Stimulated activated CD8-positive, alpha-beta memory T cell treated with anti-CD3 and anti-CD28 coated beads, Interleukin-12 subunit alpha, Interleukin-12 subunit beta, amount 100 ng/mL, for 4 hours (primary cell): Measurements from ENCODE around the gene FRMD1.

Experiments used
- DNase-seq: peaks from one replicate; pipeline ENCODE4 v3.0.0-alpha.2; 2020; ENCODE audit warnings: low read depth

The FRMD1 gene

DNA sequence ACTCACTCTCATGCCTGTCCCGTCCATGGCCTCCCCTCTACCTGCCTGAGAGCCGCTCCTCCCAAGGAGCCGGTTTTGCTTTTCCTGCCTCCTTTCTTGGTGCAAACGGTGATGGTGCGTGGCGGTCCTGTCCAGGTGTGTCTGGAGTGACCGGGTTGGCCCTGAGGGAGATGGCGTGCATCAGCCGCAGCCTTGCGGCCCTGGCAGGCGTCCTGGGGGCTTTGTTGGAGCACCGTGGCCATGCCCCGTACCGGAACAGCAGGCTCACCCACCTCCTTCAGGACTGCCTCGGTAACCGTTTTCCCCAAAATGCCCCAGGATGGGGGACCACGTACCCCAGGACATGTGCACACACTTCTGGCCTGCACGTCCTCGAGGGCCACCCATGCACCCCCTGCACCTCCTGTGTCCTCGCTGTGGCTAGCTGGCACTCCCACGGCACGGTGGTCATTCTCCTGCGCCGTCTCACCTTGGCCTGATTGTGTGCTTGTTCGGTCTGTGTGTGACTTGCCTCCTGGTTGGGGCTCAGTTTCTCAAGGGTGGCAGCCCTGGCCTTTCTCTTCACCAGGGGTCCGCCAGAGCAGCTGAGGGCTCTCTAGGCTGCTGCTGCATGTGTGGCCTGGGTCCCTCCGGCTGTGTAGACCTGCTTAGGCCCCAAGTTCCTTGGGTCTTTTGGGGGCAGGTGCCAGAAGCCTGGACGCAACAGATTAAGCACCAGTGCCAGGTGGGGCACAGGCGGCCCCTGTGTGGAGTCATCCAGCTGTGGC lies 36.4 kb downstream of the FRMD1 start:
- DNase-seq = no peak

DNA sequence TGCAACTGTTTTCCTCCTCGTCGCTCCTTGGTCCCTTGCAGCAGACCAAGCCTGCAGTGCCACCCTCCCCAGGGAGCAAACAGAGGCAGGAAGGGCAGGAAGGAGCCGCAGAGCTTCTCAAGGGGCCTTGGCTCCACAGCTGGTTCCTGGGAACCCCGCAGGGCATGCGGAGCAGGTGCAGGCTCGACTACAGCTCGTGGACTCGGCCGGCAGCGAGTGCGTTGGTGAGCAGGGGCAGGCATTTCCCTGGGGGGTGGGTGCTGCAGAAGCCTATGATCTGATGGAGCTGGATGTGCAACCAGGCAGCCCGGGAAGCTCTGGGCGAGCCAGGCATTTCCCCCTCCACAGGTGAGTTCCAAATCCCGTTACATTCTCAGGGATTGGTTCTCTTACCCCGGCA lies 37.1 kb downstream of the FRMD1 start:
- no peak for DNase-seq

DNA sequence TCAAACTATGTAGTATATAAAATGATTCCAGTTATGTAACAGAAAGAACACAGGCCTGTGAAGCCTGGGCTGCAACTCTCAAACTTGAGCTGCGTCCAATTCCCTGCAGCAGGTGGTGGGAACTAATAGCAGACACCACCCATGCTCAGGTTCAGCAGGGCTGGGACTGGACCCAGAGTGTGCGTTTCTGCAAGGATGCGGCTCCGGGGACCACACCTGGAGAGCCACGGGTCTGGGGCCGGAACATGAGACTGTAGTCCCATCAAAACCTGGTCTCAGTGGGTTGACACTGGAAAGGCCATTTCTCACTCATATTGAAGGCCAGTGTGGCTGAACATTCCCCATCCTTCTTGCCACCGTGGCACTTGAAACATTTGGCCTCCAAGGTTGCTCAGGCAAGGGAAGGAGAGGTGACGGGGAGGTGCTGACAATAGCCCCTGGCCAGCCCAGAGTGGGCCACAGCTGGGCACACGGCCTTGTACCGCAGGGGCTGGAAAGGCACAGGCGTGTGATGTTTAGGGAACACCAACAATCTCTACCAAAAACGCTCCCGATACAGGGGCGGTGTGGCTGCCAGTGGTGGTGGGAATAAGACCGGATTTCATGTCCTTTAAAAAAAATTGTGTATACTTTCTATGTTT lies 38.0 kb downstream of the FRMD1 start:
- no peak for DNase-seq

DNA sequence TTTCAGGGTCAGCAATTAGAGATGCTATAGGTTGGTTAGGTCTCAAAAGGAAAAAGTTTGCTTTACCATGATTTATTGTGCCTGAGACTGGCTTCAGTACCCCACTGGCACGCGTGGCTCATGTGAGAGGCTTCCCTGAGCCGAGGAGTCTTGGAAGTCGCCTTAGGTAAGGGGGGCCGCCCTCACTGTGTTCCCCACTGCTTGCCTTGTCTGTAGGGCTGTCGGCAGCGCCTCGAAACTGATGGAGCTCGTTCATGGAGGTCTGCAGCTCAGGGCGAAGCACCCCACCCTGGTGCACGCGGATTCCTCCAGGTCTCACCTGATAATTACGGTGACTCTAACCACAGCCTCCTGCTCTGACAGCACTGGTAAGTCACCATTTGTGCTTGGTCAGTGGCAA lies 39.2 kb downstream of the FRMD1 start:
- no peak for DNase-seq

DNA sequence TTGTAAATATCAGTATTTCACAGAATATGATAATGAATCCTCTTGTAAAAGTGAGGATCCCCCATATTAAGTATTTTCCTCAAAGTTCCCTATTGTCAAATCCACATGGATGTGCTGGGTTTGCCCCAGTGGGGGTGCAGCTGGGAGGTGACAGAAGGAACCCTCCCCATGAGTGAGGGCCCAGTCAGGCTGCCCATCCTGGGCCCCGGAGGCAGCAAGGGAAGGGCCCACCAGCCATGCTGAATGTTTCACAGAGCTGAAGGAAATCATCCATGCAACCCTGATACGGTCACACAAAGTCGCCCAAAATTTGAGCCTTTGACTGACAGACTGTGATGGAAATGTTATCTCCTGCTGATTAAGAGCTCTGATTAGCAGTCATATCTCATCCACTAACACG lies 39.7 kb downstream of the FRMD1 start:
- no peak for DNase-seq

DNA sequence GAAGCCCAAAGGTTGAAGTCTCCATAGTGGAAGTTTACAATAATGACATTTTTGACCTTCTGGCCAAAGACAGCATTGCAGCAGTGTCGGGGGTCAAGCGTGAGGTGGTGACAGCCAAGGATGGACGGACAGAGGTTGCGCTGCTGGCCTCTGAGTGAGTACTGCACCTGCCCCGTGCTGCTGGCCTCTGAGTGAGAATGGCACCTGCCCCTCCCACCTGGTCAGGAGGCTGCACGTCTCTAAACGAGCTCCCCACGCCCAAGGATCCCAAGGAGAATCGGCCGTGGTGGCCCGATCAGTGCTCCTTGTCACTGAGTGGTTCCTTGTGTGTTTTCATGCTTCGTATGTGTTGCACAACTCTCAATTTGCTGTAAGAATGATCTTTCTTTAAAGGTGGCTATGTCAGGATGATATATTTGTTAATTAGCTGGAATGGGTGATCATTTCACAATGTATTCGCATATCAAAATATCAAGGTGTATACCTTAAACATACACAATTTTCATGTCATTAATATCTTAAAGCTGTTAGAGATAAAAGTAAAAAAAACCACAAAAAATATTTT lies 40.4 kb downstream of the FRMD1 start:
- no peak for DNase-seq

DNA sequence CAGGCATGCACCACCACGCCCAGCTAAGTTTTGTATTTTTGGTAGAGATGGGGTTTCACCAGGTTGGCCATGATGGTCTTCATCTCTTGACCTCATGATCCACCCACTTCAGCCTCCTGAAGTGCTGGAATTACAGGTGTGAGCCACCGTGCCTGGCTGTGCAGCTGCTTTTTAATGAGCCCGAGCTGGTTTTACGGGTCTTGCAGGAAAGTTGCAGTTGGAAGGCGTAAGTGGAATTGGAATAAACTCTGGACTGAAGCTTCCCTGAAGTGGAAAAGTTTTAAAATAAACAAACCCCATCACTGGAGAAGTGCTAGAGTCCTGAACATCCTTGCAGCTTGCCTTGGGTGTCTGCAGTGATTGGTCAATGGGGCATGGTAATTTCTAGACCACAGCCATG lies 41.2 kb downstream of the FRMD1 start:
- DNase-seq = no peak

DNA sequence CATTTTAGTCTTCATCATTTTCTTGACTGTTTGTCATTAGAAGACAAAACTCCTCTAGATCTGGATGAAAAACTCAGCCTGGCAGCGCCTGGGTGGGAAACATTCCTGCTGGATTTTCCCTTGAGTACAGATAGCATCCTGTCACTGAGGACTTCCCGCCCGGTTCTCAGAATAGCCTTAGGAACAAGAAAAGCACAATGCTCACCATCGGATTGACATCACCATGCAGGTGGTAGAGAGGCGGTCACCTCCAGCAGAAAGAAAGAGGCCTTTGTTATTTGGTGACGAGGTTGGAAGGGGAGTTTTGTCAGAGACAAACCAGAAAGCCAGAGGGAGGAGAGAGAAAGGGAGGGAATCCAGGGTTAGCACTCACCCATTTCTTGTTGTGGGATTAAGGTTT lies 41.8 kb downstream of the FRMD1 start:
- DNase-seq = no peak

DNA sequence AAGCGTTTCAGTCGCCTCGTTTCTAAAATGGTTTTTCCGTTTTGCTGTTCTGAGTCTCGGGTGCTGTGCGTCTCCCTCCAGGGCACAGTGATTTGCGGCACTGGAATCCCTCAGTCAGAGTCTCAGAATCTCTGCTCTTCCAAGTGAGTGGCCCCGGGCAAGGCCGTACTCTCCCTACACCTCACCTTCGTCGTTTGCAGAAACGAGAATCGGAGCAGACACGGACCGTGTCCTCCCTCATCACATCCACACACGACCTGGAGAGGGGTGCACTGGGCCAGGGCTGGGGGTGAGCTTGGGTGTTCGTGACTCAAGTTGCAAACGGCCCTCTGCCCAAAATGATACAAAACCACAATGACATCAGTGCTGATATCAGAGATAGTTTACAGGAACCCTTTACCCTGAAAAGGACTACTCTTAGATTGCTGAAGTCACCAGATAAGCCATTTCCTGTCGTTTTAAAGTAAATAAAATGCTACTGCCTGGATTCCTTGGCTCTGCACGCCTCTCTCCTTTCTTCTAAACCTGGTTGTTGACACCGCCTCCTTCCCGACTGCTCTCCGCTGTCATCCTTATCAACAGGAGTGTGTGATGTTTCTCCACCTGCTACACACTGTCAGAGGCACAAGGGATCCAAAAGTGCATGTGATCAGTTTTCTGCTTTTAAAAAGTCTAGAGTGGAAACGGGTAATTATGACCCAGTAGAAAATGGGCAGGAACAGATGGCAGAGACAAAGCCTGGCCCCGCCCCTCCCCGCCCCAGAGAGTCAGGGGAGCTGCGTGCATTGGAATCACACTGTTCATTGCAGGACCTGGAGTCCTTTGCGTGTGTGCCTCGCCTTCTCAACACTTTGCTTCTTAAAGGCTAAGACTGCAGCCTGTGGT lies 43.1 kb downstream of the FRMD1 start:
- DNase-seq = no peak

DNA sequence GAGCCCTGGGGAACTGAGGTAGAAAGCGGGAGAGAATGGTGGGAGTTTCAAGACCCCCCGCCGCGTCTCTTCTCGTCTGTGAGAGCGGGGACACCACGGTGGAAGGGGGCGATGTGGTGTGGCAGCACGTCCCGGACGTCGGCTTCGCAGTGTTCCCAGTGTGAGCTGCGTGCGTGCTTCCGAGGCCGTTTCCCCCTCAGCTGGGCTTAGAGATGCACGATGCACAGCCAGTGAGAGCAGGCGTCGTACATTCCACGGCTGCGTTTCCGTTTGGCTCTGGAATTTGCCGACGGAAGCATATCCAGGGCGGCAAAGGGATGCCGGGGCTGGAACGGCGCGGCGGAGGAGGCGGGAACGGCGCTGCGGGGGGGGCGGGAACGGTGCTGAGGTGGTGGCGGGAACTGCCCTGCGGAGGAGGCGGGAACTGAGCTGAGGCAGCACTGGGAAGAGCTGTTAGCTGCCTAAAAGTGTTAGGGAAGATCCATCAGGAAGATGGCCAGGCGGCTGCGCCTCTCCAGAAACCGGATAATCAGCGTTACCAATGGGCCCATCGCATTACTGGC lies 43.8 kb downstream of the FRMD1 start:
- DNase-seq = no peak

DNA sequence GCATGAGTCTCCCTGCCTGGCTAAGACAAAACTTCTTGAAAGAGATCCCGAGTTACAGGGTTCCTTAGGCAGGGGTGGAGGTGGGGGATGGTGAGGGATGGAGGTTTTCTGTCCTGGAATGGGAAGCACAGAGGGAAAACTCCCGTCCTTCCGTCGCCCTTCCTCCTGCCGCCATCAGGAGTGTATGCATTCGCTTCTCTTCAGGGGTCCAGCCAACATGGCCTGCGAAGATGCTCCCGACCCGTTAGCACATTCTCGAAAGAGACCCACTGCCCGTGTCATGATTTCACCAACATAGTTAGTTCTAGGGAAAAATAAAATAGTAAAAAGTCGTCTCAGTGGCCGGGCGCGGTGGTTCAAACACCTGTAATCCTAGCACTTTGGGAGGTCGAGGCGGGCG lies 44.5 kb downstream of the FRMD1 start:
- DNase-seq = no peak

DNA sequence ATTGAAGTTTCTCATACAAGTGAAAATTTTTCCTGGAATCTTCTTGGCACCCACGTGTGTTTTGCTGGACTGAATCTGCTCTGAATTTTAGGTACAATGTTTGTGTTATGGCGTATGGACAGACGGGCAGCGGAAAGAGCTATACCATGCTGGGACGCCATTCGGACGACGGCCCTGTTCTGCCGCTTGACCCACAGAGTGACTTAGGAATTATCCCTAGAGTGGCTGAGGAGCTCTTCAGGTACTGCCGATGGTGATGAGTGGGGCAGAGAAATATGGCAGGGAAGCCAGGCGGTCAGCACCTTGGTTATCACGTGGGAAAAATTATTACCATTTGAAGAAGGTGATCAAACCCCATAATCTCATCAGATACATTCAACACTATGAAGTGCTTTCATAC lies 45.2 kb downstream of the FRMD1 start:
- DNase-seq = no peak

DNA sequence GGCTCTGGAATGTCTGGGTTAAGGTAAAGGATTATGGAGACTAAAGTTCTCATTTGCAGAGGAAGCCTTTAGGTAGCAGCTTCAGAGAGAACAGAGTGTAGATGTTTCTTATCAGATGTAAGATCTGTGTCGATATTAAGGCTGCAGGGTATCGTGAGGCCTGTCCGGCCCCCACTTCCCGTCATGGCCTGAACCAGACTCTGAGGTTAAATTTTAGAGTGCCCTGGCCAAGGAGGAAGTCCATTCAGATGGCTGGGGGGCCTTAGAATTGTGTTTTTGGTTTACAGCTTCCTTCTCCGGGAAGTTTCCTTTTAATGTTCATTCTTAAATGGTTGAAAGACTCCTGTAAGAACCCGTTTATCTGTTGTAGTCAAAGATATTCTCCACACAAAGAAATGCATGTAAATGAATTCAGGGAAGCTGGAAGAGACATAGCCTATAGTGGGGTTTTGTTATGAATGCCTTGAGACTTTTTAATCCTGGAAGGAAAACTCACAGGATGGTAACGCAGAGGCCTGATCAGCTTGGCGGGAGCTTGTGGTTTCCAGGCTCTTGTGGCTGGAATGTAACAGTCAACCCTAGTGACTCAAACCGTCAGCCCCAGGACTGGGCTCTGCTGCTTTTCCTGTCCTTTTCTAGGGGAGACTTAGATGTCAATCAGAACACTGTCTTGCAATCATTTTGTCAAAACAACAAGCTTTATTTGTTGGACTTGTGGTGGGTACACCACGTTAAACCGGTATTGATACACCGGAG lies 46.8 kb downstream of the FRMD1 start:
- DNase-seq = no peak

DNA sequence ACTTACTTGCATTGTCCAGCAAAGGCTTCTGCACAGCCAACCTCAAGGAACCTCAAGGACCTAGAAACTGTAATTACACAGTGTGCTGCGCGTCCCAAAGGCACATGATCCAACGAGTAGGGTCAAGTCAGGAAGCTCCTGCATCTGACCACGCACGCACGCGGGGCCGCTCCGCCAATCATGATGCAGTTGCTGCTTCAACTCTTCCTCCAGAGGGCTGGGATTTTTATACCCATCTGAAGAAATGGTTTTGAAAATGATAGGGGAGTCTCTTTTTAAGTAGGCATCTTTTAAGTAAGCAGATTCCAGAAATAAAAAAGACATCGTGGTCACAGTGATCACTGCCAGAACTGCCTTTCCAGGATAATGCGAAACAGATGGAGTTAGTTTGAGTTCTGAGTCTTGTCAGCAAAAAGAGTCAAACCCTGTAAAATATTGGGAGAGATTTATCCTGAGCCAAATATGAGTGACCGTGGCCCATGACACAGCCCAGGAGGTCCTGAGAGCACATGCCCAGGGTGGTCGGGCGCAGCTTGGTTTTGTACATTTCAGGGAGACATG lies 47.5 kb downstream of the FRMD1 start:
- no peak for DNase-seq

DNA sequence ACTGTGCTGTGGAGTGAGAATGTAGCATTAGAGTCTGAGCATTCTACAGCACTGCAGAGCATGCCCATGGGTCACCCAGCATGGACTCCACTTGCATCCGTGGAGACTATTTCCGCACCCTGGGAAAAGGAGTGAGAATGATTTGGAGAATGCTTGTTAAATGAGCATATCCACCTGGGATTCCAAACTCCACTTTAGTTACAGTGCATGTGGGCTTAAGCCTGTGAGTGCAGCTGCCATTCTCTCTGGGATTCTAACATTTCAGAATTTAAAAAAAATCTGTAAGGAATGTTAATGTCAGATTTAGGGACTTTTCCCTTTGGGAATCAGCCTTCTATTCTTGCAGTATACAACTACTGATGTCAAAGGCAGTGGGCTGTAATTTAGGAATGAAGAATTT lies 48.1 kb downstream of the FRMD1 start:
- no peak for DNase-seq

DNA sequence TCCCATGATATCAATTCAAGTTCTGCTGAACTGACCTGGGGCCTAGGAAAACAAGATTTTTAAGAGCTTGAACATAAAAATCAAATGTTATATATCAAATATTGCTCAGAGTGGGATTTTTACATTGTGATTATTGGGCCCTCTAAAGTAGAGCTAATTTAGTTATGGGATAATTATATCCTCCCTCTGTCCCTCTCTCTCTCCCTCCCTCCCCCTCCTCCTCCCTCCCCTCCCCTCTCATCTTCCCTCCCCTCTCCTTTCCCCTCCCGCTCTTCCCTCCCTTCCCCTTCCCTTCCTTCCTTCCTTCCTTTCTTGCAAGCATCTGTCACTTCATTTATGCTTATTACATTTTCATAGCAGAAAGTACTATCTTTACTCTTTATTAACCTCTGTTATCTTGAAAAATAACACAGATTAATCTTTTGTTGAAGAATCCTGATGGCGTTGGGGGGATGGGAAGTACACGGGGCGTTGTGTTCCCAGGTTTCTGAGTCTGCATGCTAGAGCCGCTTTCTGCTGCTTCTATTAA lies 48.7 kb downstream of the FRMD1 start:
- DNase-seq = no peak

DNA sequence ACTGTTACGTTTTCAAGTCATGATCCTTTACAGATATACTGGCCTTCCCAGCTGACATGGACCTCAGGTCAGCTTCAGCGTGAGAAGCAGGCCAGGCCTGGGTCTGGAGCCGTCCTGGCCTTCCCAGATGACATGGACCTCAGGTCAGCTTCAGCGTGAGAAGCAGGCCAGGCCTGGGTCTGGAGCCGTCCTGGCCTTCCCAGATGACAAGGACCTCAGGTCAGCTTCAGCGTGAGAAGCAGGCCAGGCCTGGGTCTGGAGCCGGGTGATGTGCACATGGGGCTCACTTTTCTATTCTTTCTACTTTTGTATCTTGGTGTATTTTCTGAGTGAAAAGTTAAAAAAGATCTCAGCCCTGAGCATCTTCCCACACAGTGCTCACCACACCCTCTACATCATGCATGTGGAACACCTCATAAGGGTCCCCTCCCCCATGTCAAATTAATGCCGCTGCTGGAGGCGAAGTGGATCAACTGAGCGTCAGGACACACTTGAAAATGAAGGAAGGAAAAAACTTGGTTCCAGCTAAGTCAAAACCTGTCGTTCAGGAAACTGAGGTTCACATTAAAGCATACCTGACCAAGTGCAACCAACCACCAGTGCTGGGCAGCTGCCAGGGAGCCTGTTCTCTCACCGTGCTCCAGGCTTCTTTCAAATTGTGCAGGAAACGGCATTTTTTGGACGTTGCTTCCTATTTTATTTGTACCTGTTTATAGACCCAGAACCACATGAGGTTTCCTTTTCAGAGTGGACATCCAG lies 49.4 kb downstream of the FRMD1 start:
- DNase-seq = no peak

DNA sequence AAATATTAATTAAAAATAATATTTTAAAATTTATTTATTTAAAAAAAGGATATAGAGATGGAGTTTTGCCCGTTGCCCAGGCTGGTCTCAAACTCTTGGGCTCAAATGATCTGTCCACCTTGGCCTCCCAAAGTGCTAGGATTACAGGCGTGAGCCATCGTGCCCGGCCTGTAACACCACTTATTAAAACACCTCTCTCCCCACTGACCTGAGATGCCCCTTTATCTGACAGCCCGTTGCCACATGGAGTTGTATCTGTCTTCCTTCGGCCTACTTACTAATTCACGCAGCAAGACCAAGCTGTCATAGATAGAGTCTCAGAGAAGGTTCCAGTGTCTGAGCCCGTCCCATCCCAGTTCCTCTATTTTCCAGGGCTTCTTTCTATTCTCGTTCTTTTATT lies 50.8 kb downstream of the FRMD1 start:
- no peak for DNase-seq

DNA sequence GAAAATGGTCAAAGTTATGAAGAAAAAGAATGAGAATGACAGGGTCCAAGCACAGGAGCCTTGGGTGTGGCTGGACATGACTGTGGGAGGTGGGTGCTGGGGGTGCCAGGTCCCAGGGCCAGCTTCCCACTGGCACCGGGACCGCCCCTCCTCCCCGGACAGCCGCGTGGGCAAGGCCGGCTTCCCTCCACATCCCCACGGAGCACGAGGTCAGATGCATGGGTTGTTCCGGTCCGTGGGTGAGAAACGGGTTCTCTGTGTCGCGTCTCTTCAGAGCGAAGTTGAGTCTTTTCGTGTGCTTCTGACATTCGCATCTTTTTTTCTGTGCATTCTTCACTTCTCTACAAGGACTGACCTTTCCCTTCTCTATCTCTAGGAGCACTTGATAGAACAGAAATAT lies 51.5 kb downstream of the FRMD1 start:
- no peak for DNase-seq

DNA sequence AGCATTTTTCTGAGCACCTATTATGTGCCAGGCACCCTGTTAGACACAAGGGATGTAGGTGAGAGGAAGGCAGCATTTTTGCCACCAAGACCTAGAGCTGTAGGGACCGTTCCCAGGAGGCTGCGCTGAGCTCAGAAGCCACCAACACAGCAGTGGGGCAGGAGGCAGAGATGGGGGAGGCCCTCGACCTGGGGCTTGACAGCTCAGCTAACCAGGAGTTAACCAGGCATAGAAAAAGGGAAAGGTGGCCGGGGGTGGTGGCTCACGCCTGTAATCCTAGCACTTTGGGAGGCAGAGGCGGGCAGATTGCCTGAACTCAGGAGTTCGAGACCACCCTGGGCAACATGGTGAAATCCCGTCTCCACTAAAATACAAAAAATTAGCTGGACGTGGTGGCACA lies 52.1 kb downstream of the FRMD1 start:
- no peak for DNase-seq
